SK-N-DZ (cell line): ENCODE data around the gene HOXA4.

Experiments
- DNase-seq: peaks from one replicate; pipeline ENCODE4 v3.0.0-alpha.2; 2015; ENCODE audit warnings: low spot score

The HOXA4 gene

DNA sequence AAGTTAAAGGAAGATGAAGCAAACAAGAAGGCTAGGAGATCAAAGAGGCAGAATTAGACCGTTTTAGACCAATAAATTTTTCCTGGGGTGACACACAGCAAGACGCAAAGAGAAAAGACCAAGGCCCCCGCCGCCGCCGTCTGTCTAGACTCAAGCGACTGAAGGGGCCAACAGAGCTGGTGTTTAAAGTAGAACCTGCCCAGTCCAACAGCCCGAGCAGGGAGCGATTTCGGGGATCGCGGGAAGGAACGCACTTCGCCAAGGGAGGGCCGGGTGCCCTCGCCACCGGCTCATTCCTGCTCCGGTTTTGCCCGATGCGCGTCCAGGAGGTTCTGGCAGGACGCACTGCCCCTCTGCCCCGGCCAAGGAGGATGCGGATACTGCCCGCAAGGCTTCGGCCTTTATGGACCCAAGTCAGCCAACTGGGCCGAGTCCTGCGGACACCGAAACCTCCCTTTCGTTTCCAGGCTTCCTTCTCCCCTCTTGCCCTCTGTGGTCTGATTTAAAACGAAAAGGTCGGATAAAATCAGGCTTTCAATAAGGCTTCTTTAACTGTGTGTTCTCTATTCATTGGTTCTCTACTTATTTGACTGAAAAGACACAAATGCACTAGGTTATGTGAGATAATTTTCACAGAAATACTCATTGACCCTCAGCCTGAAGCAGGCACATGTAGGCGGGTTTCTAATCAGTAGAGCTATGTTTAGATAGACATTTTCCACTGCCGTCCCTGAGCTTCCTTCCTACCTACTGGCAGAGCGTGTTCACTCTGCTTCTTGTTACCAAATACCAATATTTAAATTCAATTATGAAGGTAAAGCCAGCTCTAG lies 28.1 kb upstream of the HOXA4 start:
- no peak for DNase-seq

DNA sequence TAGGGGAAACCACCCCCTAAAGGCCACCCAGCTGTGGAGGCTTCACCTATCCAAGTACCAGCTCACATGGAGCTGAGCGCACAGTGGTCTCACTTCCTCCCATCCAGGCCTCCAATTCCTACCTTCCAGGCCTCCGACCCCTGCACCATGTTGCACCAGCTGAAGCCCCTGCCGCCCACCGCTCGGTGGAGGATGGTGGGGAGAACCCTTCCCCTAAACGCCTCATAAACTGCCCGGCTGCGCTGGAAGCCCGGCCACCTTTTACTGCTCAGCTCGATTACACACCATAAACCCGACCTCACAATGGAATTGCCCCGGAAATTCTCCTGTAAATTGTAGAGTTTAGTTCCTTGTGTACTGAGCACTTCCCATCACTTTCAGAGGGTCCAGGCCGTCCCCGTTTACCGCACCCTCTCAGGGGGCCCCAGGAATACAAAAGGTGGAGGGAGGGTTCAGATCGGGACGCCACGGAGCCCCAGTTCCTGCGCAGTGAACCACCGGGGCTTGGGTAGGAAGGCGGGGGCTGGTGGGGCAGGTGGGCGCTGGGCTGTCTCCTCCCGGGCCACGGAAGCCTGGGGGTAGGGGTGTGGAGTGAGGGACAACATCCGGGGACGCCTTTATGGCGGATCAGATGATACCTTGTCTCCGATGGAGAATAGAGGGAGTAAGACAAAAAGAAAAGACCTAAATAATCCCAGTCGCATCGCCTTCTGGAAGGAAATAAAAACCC lies 27.3 kb upstream of the HOXA4 start:
- no peak for DNase-seq

DNA sequence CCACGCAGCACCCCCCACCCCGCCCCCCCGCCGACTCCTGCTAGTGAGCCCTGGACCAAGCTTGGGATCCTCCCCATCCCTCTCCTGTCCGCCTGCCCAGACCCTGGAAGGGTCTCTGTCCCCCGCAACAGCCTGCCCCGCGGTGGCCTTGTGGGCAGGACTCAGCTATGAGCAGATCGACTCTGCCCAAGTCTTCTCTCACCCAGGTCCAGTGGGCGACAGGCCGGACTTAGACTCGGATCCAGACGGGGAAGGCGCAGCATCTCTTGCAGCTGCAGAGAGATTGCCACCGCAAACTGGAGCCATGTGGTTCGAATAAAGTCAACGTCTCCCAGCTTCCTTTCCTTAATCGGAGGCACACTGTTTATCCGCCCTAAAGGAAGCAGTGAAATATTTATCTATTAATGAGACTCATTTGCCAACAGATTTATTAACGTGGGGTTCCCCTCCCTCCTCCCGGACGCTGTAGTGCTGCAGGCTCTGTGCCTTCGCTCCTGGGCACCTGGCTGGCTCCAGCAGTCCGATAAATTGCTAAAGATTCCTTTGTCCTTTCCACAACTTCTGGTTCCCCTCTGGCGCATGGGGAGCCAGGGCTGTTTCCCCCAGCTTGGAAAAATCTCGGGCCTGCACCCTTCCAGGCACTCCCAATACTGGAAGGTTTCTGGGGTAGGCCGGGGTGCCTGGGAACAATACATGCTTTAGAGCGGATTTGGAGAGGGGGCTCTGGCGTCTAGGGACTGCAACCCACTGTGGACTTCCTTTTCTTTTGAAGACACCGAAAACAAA lies 26.6 kb upstream of the HOXA4 start:
- no peak for DNase-seq

DNA sequence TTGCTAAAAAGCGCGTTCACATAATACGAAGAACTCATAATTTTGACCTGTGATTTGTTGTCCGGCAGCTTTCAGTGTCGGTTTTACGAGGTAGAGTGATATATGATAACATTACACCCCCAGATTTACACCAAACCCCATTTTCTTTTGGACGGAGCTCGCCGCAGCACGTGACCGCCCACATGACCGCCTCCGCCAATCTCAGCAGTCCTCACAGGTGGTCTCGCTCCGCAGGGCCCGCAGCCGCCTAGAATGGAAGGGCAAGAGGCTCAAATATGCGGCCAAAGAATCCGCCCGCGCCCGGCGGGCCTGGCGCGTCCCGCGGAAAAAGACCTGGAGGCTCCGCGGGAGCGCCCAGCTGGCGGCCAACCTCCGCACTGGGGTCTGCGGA lies 25.9 kb upstream of the HOXA4 start, which contains the start of gene HOXA7:
Gene HOXA7, minus strand, starts transcription at position 168 of the 391 bp plus-strand sequence. Its CDS starts 130 bp downstream, at position 38.
- DNase-seq: no peak

DNA sequence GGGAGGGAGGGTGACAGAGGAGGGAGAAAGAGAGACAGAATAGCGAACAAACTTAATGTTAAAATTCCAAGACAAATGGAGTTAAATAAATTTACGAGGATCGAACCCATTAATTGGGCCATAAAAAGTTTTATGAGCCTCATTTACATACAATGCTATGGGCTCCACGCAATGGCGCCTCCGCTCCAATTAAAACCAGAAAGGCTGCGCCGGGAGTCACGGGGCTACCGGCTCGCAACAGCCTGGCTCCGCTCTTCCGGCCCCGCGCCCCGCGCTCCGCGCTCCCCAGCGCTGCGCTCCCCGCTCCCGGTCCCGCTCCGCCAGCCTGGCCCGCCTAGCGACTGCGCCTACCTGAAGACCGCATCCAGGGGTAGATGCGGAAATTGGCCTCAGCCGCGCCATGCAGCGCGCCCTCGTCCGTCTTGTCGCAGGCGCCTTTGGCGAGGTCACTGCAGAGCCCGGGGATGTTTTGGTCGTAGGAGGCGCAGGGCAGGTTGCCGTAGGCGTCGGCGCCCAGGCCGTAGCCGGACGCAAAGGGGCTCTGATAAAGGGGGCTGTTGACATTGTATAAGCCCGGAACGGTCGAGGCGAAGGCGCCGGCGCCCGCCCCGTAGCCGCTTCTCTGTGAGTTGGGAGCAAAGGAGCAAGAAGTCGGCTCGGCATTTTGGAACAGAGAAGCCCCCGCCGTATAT lies 25.4 kb upstream of the HOXA4 start:
- DNase-seq: no peak

DNA sequence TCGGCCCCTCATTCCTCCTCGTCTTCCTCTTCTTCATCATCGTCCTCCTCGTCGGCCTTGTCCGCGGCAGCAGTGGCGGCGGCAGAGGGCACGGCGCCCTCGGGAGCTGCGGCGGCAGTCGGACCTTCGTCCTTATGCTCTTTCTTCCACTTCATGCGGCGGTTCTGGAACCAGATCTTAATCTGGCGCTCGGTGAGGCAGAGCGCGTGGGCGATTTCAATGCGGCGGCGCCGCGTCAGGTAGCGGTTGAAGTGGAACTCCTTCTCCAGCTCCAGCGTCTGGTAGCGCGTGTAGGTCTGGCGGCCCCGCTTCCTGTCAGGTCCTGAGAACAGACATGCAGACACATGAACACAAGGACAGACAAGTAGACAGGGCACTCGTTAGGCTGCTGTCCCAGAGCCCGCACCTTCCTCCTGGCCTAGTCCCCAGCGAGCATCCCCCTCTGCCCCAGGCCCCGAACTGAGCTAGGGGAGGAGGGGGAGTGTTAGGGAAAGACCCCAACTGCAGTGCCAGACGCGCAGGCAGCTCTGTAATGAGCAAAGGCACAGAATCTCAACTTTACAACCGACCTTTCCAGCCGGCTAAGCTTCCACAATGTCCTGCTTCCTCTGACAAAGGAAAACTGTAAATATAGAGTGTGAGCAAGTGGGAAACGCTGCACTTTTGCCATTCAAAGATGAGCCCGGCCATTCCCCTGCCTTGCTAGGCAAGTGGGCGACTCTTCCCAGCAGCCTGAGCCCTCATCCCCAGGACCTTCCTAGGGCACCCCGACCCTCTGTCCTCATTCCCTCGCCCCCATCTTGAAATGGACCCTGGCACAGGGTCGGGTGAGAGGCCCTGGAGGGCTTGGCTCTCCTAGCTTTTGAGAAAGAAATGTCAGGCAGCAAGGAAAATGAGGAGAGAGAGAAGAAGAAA lies 24.6 kb upstream of the HOXA4 start:
- DNase-seq: no peak

DNA sequence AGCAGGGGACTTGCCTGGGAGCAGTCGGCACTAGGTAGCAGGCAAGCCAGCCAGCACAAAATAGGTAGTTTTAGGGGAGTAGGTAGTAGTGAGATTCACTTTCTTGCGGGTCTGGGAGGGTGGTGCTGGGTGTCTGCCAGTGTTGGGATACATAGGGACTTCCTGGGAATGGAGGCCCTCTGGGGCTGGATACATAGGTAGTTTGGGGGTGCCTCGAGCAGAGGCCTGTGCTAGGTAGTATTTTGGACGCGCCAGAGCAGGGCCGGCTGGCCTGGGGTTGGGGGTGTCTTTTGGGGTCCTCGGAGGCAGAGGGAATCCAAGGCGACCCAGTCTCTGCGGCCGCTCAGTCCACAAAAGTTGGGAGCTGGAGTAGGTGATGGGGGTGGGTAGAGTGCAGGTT lies 23.8 kb upstream of the HOXA4 start:
- no peak for DNase-seq

DNA sequence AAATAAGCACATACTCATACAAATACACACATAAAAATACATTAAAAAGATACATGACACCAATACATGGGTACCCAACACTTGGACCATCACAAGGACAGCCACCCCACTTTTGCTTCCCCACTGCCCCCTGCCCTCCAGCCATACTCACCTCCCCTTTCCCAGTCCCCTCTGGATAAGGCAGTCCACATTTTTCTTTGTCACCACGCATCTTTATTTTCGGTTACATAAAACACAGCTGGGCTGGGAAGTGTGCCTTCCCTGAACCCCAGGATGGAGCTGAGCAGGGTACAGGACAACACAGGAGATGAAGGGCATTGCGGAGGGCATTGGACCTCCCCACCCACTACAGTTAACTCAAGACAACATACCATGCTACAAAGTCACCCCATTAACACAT lies 23.0 kb upstream of the HOXA4 start:
- no peak for DNase-seq

DNA sequence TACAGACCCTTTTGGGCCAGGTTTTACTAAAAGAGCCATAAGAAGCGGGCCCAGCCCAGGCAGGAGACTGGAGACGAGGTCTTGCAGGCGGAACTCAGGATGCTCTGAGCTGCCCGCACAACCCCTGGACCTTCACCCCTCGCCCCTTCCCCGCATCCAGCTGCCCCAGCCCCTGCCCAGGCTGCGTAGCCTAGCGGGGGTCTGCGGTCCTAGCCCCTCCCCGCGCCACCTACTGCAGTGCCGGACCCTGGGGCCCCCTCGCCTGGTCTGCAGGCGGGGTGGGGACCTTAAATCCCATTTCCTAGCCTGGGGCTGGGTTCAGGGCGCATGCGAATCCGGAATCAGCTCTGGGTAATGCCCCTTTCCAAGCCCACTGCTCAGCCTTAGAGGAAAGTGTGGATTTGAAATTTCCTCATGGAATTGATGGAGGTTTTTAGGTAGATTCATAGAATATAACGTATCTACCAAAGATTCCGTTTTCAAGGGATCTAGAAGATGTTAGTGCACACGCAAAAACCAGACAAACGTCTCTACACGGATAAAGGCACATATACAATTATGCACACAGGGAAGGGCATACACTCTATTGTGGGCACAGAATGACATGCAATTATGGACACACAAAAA lies 22.4 kb upstream of the HOXA4 start:
- DNase-seq: no peak

DNA sequence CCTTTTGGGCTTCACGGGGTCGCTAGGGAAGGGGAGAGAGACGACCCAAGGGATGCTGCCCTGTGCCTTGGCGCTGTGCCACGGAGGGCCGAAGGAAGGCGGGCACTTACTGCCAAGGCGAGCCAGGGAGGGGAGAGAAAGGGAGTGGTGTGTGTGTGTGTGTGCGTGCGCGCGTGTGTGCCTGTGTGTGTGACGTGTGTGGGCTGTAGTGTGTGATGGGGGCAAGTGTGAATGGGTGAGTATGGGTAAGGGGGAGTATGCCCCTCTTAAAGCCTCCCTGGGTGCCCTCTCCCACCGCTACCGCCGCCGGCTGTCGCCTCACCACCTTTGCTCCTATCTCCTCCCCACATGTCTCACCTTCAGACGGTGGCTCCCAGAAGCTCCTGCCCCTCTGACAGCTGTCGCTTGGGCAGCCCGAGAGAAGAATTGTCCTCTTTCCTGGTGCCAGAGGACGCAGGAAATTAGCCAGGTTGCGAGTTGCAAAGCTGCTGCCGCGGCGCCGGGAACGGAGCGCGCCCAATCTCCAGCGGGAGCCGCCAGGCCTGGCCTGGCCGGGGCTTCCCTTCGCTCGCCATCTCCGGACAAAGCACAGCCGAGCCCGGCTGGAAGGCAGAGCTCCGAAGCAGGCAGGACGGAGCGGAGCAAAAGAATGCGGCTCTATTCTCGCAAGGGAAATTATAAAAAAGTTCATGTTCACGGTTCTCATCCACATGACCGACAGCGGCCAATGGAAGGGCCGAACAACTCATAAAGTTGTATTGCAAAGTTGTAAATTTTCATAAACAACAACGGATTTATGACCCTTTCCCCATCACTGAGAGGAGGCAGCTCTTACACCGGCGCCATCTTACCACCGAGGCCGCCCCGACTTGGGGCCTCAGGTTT lies 21.6 kb upstream of the HOXA4 start, which contains the start of gene HOXA3:
Gene HOXA3, minus strand, starts transcription at position 653 of the 885 bp plus-strand sequence. CDS start 41,943 bp downstream, outside the sequence.
- DNase-seq: no peak

DNA sequence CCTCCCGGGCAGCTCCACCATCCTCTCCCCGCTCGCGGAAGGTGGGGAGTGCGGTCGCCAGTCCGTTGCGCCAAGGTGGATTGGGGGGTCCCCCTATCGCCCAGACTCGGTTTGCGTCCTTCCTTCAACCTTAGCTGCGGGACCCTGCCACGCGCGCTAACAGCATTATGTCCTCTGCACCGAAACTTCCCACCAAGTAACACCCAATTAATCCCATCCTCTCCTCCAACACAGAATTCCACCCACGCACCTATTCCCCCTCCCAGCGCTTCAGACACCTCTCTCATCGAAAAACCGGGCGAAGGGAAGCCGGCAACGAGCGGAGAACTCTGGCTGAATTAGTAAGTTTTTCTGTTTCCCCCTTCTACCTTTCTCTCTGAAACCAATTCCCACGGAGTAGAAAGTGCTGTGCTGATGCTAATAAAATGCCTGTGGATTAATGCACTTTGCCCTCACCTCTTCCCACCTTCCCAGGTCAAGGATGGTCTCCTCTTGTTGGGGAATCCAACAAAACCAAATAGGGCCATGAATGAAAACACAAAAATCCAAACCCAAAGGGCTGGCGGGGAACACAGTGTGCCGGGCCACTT lies 20.9 kb upstream of the HOXA4 start:
- DNase-seq: no peak

DNA sequence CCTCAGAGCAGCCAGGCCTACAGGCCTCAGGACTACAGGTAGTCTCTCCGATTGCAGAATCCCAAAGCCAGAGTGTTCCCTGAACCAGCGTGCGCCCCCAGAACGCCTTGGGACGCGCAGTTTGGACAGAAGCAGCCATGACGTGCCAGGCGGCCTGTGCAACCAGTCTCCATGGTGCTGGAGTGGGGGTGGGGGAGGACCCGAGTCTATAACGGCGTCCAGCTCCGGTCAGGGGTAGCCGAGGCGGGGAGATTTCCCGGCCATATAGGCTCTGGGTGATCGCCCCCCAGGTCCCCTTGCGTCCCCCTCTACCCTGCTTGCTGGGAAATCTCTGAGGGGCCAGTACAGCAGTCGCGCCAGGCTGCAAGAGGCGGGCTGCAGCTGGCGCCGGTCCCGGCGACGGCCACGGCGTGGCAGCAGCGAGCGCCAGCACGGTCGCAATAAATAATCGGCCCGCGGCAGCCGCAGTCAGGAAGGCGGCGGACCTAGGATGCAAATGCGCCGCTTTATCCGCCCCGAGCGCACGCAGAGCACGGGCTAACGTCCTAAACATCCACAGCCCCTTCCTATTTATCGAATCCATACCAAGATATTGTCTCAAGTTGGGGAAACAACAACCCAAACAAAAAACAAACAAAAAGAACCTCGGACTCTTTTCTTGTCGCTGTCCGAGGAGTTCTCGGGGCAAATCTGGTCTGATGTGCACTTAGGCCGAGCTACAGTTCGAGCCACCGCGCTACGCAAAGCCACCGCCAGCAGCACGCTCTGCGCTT lies 20.2 kb upstream of the HOXA4 start:
- DNase-seq: peak; percentile 32

DNA sequence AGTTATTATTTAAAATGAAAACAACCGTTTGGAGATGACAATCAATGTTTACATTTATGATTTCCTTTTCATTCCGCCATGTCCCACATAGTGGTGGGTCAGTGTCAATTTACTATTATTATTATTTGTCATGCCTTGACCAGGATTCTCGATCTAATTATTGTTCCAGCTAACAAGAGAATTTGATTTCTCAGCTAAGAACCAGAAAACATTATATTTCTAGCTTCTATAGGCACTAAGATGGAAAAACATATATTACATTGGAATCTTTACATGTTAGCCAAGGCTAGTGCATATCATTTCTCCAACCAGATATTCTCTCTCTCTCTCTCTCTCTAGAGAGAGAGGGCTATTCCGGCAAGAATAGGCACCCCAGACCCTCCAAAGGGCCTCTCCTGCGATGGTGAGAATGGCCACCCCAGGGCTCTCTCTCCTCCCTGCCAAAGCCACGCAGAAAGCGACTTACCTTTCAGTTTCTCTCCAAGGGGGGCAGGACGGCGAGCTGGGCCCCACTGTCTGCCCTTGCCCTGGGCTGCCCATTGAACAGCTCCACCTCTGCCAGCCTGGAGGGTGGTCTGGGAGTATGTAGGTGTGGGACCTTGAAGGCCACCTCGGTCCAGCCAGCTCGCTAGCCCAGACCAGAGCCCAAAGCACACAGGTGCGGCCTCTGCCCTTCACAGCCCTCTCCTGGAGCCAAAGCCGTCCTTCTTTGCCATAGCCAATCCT lies 19.4 kb upstream of the HOXA4 start:
- DNase-seq: no peak

DNA sequence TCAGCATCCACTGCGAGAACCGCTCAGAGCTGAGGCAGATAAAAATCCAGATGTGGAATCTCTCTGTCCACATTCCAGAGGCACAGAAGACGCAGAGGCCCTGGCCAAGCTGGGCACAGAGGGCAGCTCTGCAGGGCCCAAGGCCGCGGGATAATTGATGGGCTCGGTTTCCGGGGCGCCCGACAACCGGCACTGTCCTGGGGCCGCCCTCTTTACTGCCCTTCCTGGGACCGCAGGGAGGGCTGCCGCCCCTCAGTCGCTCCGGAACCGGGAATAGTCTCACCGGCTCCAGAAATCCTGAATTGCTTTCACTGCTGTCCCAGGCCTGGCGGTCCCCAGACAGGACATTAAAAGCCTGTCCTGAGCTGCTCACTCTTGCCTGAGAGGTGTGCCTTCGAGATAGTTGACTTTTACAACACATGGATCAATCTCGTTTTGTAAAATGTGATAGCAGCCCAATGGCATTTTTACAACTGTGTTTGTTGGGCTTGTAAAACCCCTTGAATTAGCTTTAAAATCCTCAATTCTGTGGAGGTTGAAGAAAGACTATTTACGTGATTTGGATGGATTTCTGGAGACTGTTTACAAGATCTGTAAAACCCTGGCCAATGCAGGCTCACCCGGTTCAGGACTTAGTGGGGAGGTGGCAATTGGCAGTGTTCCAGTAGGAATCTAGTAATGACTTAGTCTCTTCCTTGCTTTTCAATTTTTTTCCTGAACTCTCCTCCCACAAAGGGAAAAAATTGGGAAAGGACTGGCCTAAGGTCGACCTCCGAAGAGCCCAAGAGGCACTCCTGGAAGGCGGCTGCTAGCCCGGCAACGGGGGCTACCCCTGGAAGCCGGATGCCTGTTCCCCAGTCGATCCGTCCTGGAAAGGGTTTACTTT lies 18.4 kb upstream of the HOXA4 start:
- no peak for DNase-seq

DNA sequence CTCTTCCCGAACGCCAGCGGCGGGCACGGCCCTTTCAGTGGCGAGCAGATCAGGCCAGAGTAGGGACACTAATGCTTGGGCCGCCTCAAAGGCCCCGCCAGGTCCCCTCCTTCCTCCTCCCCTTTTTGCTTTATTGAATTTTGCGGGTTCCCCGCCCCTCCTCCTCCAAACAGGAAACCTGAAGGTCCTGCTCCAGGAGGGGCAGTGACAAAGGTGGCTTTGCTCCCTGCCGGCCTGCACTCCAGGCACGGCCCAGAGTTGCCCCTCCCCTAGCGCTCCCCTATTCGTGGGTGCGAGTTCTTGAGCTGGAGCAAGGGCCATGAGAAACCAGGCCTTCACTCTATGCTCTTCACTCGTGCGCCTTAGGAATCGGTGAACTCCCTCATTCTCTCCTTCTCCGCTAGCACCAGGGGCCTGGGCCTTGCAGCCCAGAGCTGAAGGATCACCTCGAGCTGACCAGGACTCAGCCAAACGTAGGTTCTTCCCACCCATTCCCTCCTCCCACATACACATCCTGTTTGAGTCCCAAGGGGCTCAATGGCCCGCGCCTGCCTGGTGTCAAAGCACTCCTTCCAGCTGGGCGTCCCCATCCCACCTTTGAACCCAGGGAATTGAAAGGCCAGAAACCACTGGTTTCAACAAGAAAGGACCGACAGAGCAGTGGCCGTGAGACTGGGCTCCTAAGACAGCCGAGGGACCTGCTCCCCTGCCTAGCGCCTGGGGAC lies 17.6 kb upstream of the HOXA4 start:
- no peak for DNase-seq
